Stimulated activated CD8-positive, alpha-beta memory T cell treated with anti-CD3 and anti-CD28 coated beads, Interleukin-12 subunit alpha, Interleukin-12 subunit beta, amount 100 ng/mL, for 24 hours (primary cell): ENCODE results near the gene CDC34.

ENCODE experiments used
- DNase-seq: peaks from one replicate; pipeline ENCODE4 v3.0.0-alpha.2; 2020; ENCODE audit errors: extremely low read depth

CDC34 gene

GRCh38 chr19:588741-589692 lies 57.5 kb downstream of the CDC34 start:
- no peak for DNase-seq

- DNase-seq, result no peak
These were observed 58.3 kb downstream of the CDC34 start, which contains the start of gene HCN2 for GRCh38 chr19:589693-590395. TSS of gene HCN2 (plus strand) at chr19:589881. CDS start at chr19:589946, 65 bp downstream.

DNA sequence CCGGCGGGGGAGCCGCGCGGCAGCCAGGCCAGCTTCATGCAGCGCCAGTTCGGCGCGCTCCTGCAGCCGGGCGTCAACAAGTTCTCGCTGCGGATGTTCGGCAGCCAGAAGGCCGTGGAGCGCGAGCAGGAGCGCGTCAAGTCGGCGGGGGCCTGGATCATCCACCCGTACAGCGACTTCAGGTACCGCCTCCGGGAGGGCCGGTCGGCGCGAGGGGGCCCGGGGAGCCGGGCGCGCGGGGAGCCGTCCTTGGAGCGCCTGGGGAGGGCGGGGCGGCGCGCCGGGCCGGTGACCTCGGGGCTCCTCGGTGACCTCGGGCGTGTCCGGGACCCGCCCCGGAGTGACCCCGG lies 58.8 kb downstream of the CDC34 start:
- no peak for DNase-seq

- DNase-seq, result no peak
These were observed 59.2 kb downstream of the CDC34 start for GRCh38 chr19:590750-591098.

- DNase-seq, result no peak
These were observed 59.8 kb downstream of the CDC34 start for GRCh38 chr19:591099-591958.
